ENCODE data around the gene MMP2.
A peak's percentile ranks its signal among the peaks of the same experiment; 100 is the strongest.

Gene MMP2

DNA sequence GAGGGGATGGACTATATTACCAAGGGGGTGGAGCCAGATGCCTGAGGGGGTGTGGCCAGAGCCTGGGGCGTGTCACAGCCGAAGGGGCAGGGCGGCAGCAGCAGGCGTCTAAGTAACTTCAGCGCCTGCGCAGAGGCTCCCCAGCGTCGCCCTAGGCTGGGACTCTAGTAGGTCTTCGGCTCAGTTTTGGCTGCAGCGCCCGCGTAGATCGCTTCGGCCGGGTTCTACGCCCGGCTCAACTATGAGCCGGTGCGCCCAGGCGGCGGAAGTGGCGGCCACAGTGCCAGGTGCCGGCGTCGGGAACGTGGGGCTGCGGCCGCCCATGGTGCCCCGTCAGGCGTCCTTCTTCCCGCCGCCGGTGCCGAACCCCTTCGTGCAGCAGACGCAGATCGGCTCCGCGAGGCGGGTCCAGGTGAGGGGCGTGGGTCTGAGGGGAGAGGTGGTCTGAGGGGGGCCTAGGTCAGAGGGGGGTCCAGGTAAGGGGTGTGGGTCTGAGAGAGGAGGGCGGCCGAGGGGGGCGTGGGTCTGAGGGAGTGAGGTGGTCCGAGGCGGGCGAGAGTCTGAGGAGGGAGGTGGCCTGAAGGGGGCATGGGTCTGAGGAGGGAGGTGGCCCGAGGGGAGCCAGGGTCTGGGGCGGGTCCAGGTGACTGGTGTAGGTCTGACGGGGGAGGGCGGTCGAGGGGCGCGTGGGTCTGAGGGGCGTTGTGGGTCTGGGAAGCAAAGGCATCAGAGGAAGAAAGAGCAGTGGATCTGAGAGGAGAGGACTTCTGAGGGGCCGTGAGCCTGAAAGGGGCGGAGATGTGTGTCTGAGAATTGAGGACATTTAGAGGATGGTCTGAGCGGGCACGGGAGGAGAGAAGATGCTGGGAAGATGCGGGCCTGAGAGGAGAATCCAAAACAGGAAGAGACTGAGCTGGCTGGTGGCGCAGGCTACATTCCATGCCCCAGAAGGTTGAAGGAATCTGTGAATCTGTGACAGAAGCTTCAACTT is 30.2 kb downstream of the MMP2 start, which contains the start of gene LPCAT2:
Gene LPCAT2, plus strand, starts transcription at position 132 of the 991 bp plus-strand sequence. Its CDS starts 110 bp downstream, at position 242.
- peak within 1 kb of the TSS; percentile 45 for H3K4me2 ChIP-seq (ENCODE audit: low read depth, low read length)
- H3K27ac ChIP-seq (ENCODE audit: low read length), result peak within 1 kb of the TSS; percentile 13; the same call in 1 of the 2 replicates
- H3K4me1 ChIP-seq (ENCODE audit: low read length), result no peaks in the 10 kb centered on the region
- H3K27me3 ChIP-seq (replicated peaks; ENCODE audit: insufficient read depth, low read length), result no peaks in the 10 kb centered on the region
- TF ChIP-seq, protein P1, sequence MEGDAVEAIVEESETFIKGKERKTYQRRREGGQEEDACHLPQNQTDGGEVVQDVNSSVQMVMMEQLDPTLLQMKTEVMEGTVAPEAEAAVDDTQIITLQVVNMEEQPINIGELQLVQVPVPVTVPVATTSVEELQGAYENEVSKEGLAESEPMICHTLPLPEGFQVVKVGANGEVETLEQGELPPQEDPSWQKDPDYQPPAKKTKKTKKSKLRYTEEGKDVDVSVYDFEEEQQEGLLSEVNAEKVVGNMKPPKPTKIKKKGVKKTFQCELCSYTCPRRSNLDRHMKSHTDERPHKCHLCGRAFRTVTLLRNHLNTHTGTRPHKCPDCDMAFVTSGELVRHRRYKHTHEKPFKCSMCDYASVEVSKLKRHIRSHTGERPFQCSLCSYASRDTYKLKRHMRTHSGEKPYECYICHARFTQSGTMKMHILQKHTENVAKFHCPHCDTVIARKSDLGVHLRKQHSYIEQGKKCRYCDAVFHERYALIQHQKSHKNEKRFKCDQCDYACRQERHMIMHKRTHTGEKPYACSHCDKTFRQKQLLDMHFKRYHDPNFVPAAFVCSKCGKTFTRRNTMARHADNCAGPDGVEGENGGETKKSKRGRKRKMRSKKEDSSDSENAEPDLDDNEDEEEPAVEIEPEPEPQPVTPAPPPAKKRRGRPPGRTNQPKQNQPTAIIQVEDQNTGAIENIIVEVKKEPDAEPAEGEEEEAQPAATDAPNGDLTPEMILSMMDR (IDR thresholded peaks at IDR 0.05; ENCODE audit: low read length), result no peak
- TF ChIP-seq EZH2 (optimal IDR thresholded peaks at IDR 0.05; ENCODE audit: low read depth, low read length) (no peak), EZH2phosphoT487 (IDR thresholded peaks at IDR 0.05; ENCODE audit: low read length) (no peak)
- H3K9ac ChIP-seq (ENCODE audit: low read length), result peak within 1 kb of the TSS; percentile 35; the same call in 1 of the 2 replicates
- no peaks in the 10 kb centered on the region for H3K79me2 ChIP-seq (ENCODE audit: low read length)
- H2AFZ ChIP-seq (ENCODE audit: low read length), result peak within 1 kb of the TSS; percentile 46
- no peaks in the 10 kb centered on the region for H3K9me2 ChIP-seq (replicated peaks; ENCODE audit: insufficient read depth, low read length)
- no peaks in the 10 kb centered on the region for H3K9me3 ChIP-seq (replicated peaks; ENCODE audit: insufficient read depth, low read length)
- no peaks in the 10 kb centered on the region for H3K36me3 ChIP-seq (replicated peaks; ENCODE audit: insufficient read depth, low read length)
- DNase-seq, result peak; percentile 66
- H4K20me1 ChIP-seq (ENCODE audit: insufficient read depth, low read length), result no peaks in the 10 kb centered on the region
- peak within 1 kb of the TSS; percentile 59 for H3K4me3 ChIP-seq (ENCODE audit: low read length)
- no peaks in the 10 kb centered on the region; the same call in 1 of the 2 replicates for H3F3A ChIP-seq (ENCODE audit: insufficient read depth, low read length)

DNA sequence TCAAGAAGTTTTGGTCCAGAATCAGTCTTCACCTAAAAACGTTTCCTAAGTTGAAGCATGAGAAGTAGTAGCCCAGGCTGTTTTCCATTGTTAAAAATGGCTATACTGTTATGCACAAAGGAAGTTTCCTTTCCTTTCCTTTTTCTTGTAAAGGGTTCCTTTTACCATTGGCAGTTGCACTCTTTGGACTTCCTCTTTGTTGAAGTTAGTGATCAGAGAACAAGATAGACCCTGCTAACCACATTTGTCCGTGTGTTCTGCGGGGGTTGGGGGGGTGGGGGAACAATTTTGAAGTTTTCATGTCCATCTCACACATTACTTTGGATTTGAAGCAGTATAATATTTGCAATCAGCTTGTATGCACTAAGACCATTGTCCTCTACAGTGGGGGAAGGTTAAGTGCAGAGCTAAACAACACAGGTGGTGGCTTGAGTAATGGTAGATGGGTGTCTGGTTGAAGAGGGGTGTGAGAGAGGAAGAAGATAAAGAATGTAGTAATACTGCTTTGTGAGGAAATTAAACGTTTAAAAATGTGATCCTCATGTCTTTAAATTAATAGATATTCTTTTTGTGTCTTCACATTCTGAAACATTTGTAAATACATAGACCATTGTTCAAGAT is 31.3 kb downstream of the MMP2 start:
- no peak overlapping the region for H3K4me3 ChIP-seq (ENCODE audit: low read length)
- DNase-seq, result no peak
- H3F3A ChIP-seq (ENCODE audit: insufficient read depth, low read length), result no peaks in the 10 kb centered on the region; the same call in 1 of the 2 replicates
- H3K9me2 ChIP-seq (replicated peaks; ENCODE audit: insufficient read depth, low read length), result no peaks in the 10 kb centered on the region
- H3K27me3 ChIP-seq (replicated peaks; ENCODE audit: insufficient read depth, low read length), result no peaks in the 10 kb centered on the region
- no peaks in the 10 kb centered on the region for H3K36me3 ChIP-seq (replicated peaks; ENCODE audit: insufficient read depth, low read length)
- TF ChIP-seq, protein P1 (IDR thresholded peaks at IDR 0.05; ENCODE audit: low read length), result no peak
- no peak for TF ChIP-seq EZH2phosphoT487 (IDR thresholded peaks at IDR 0.05; ENCODE audit: low read length)
- TF ChIP-seq EZH2 (optimal IDR thresholded peaks at IDR 0.05; ENCODE audit: low read depth, low read length), result no peak
- H3K79me2 ChIP-seq (ENCODE audit: low read length), result no peaks in the 10 kb centered on the region
- no peaks in the 10 kb centered on the region for H3K9me3 ChIP-seq (replicated peaks; ENCODE audit: insufficient read depth, low read length)
- no peaks in the 10 kb centered on the region for H4K20me1 ChIP-seq (ENCODE audit: insufficient read depth, low read length)
- no peak overlapping the region for H2AFZ ChIP-seq (ENCODE audit: low read length)
- H3K4me1 ChIP-seq (ENCODE audit: low read length), result no peaks in the 10 kb centered on the region
- H3K9ac ChIP-seq (ENCODE audit: low read length), result no peak overlapping the region
- no peak overlapping the region for H3K27ac ChIP-seq (ENCODE audit: low read length)
- H3K4me2 ChIP-seq (ENCODE audit: low read depth, low read length), result no peak overlapping the region

- Histone ChIP-seq H3K9me2 (replicated peaks; ENCODE audit: insufficient read depth, low read length) (no peaks in the 10 kb centered on the region), H3K4me3 (ENCODE audit: low read length) (no peak overlapping the region), H3K36me3 (replicated peaks; ENCODE audit: insufficient read depth, low read length) (no peaks in the 10 kb centered on the region), H4K20me1 (ENCODE audit: insufficient read depth, low read length) (no peaks in the 10 kb centered on the region), H3K27me3 (replicated peaks; ENCODE audit: insufficient read depth, low read length) (no peaks in the 10 kb centered on the region), H3K79me2 (ENCODE audit: low read length) (no peaks in the 10 kb centered on the region), H3K4me2 (ENCODE audit: low read depth, low read length) (no peak overlapping the region), H3K27ac (ENCODE audit: low read length) (no peak overlapping the region), H2AFZ (ENCODE audit: low read length) (no peak overlapping the region), H3K4me1 (ENCODE audit: low read length) (no peaks in the 10 kb centered on the region), H3K9me3 (replicated peaks; ENCODE audit: insufficient read depth, low read length) (no peaks in the 10 kb centered on the region), H3K9ac (ENCODE audit: low read length) (no peak overlapping the region), H3F3A (ENCODE audit: insufficient read depth, low read length) (no peaks in the 10 kb centered on the region; the same call in 1 of the 2 replicates)
- DNase-seq, result no peak
- TF ChIP-seq, protein P1 (IDR thresholded peaks at IDR 0.05; ENCODE audit: low read length), result no peak
- TF ChIP-seq EZH2phosphoT487 (IDR thresholded peaks at IDR 0.05; ENCODE audit: low read length) (no peak), EZH2 (optimal IDR thresholded peaks at IDR 0.05; ENCODE audit: low read depth, low read length) (no peak)
These were observed 33.9 kb downstream of the MMP2 start for GRCh38 chr16:55512941-55513340.
